NB4 (cell line): ENCODE measurements around the gene SNTG2.

Experiments used
- DNase-seq: peaks from one replicate; pipeline ENCODE4 v3.0.0; 2010; ENCODE audit warnings: low read depth
- H3K4me3 ChIP-seq: one replicate; pipeline ENCODE4 v1.5.1; 2011; ENCODE audit warnings: mild to moderate bottlenecking, low read depth, low read length, moderate library complexity
- CTCF ChIP-seq: IDR thresholded peaks from one replicate; pipeline ENCODE4 v1.5.1; 2012; ENCODE audit warnings: low read depth, low read length
- MYC ChIP-seq: IDR thresholded peaks from 2 replicates; pipeline ENCODE4 v1.6.1; 2011; ENCODE audit warnings: low read depth, low read length
- POLR2A ChIP-seq: IDR thresholded peaks from 2 replicates; pipeline ENCODE4 v1.6.1; 2011; ENCODE audit warnings: mild to moderate bottlenecking; ENCODE audit not compliant: insufficient read length; ENCODE audit errors: extremely low read depth
- TF ChIP-seq, protein P1 (sequence below): IDR thresholded peaks from 2 replicates; pipeline ENCODE4 v1.6.1; 2011; ENCODE audit warnings: low read depth, low read length

The SNTG2 gene

GRCh38 chr2:1262609-1263008 lies 312.0 kb downstream of the SNTG2 start:
- H3K4me3 ChIP-seq: no peak overlapping the region
- DNase-seq: no peak
- no peak for TF ChIP-seq POLR2A
- no peak for TF ChIP-seq CTCF
- no peak for TF ChIP-seq MYC
- TF ChIP-seq, protein P1, sequence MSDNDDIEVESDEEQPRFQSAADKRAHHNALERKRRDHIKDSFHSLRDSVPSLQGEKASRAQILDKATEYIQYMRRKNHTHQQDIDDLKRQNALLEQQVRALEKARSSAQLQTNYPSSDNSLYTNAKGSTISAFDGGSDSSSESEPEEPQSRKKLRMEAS: no peak

DNA sequence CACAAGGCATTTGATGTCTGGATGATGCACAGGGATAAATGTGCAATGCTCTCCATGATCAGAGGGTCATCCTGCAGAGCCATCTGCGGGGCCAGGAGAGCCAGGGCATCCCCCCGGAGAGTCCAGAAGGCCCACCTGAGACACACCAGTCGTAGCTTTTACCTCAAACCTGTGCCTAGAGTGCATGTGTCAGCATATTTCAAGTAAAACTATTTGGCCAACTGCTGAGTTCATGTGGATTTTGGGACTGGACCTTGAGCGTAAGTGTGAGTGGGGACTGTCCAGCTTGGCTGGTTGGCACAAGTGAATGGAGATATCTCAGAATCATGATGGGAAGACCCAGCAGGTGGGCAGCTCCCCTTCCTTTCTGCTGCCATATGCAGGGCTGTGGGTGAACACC lies 314.8 kb downstream of the SNTG2 start:
- no peak overlapping the region for H3K4me3 ChIP-seq

DNA sequence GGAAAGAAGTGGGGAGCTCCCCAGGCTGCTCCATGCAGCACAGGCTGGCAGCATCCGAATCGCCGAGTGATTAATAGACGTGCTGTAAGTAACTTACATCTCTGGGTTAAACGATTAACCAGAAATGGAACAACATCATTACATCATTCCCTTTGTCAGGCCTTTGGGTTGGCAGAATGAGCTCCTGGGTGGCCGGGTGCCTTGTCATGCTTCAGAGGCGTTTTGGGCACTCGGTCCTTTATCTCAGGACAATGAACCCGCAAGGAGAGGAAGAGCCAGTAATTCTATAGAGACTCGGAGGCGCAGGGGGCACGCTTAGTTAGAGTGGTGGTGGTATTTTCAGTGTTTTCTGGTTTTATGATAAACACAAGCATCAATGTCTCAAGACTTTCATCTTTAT lies 315.7 kb downstream of the SNTG2 start:
- H3K4me3 ChIP-seq: no peak overlapping the region
- no peak for DNase-seq
- TF ChIP-seq, protein P1: no peak
- TF ChIP-seq MYC: no peak
- TF ChIP-seq POLR2A: no peak
- no peak for TF ChIP-seq CTCF

More for the DNA sequence above, 314.8 kb downstream of the SNTG2 start:
- TF ChIP-seq MYC (no peak), POLR2A (no peak)
- TF ChIP-seq, protein P1: no peak
- no peak for DNase-seq

DNA sequence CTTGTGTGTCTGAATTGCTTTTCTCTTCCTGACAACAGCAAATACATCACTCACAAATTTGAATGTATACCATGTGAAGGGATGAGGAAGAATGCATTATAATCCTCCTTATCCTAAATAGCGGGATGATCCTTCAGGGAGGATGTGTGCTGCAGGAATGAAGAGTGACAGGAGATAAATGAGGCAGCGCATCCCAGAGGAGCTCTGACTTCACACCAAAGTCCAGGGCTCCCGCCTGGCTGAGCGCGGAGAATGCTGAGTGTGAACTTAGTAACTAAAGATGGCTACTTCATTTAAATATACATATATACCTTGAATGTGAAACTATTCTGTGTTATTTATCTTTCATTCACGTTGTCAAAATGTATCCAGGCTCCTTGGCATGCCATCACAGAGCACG lies 317.4 kb downstream of the SNTG2 start:
- no peak for DNase-seq
- TF ChIP-seq CTCF (no peak), POLR2A (no peak), MYC (no peak)
- TF ChIP-seq, protein P1: no peak
- no peak overlapping the region for H3K4me3 ChIP-seq

DNA sequence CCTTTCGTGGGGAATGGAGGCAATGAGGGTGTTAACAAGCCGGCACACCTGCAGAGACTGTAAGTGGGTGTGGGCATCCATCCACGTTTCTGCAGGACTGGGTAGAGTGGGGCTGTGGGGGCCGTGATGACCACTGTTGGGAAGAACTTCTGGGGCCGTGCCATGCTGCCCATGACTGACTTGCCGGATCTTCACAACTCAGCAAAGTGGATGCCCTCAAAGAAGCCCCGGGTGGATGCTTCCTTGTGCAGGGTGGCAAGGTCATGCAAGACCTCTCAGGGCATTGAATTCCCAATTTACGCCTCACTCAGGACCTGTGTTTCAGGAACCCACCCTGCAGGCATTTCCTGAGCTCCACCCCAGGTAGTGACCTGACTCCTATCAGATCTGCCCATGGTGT lies 319.2 kb downstream of the SNTG2 start:
- no peak overlapping the region for H3K4me3 ChIP-seq
- DNase-seq: no peak
- TF ChIP-seq POLR2A (no peak), MYC (no peak), CTCF (no peak)
- TF ChIP-seq, protein P1: no peak

DNA sequence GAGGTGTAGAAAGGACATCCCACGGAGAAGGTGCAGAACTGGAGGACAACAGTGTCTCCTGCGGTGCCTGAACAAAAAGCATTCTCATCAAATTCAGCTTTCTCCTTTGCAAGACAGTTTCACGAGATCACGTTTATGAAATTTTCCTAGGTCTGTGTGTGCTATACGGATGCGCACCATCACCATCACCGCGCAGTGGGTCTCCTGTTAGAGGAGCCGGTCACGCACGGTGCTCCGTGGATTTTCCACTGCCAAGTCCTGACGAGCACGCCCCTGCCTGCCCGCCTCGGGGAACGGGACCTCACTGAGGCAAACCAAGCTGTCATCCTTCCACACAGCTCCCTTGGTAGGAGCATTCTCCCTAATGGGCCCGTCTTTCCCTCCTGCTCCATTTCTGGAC lies 322.2 kb downstream of the SNTG2 start:
- DNase-seq: no peak
- TF ChIP-seq CTCF (no peak), POLR2A (no peak), MYC (no peak)
- TF ChIP-seq, protein P1: no peak
- H3K4me3 ChIP-seq: no peak overlapping the region
